SK-N-SH treated with all-trans-retinoic acid at 6 μM for 48 hours (cell line): ENCODE results near the gene LENEP.

Experiments used
- ARNTL ChIP-seq: fragments of 450-650 bp; formaldehyde crosslinking; IDR thresholded peaks from 2 replicates; pipeline ENCODE4 v1.5.0; 2020; ENCODE audit warnings: low read depth, mild to moderate bottlenecking, moderate library complexity, borderline replicate concordance
- TCF4 ChIP-seq: fragments of 250-450 bp; sonication (Bioruptor Pico); IDR thresholded peaks from 2 replicates; pipeline ENCODE4 v1.8.0; 2021; ENCODE audit warnings: mild to moderate bottlenecking, moderate library complexity, borderline replicate concordance

DNA sequence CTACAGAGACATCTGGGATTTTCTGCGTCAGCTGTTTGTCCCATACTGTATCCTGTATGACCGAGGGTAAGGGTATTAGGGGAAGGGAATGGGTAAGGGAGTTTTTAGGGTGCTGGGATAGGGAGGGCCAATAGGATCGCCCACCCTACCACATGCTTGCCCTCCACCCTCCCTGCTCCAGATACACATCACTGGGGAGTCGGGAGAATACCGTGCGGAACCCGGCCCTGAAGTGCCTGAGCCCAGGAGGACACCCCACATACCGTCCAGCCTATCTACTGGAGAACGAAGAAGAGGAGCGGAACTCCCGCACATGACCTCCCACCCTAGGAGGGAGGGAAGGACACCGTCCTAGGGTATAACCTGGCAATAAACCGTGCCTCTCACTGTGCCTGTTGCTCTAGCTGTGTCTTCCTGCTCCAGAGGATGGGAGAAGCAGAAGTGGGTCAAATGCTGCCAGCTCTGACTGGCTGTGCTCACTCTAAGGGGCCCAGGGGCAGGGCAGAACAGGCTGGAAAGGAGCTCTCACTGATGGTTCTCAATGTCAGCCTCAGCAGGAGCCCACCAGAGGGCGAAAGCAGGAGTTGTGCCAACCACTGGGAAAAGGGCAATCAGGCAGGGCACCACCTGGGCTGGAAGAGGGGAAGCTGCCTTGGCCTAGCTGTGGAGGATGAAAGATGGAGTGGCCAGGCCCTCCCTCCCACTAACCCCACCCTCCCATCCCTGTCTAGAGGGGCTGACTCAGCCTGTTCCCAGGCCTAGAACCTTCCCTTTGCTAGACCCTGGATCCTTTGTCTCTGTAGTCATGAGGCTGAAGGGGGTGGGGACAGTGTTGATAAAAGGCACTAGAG lies 440 bp upstream of the LENEP start:
- no peak for TF ChIP-seq TCF4
- TF ChIP-seq ARNTL (CRISPR knock-in tag), result no peak
